GM12864 (cell line): Measurements from ENCODE around the gene RAX.

ENCODE experiments used
- DNase-seq: peaks from one replicate; pipeline ENCODE4 v3.0.0-alpha.2; 2011; ENCODE audit warnings: low read depth
- H3K4me3 ChIP-seq: 2 replicates; pipeline ENCODE4 v1.5.1; 2011; ENCODE audit warnings: mild to moderate bottlenecking, low read depth, low read length, control low read depth
- TF ChIP-seq, protein P1 (sequence below): IDR thresholded peaks from 2 replicates; pipeline ENCODE4 v1.5.1; 2011; ENCODE audit warnings: low read depth, mild to moderate bottlenecking, moderate library complexity, low read length, control low read depth, inconsistent platforms; ENCODE audit errors: missing control alignments

RAX gene

DNA sequence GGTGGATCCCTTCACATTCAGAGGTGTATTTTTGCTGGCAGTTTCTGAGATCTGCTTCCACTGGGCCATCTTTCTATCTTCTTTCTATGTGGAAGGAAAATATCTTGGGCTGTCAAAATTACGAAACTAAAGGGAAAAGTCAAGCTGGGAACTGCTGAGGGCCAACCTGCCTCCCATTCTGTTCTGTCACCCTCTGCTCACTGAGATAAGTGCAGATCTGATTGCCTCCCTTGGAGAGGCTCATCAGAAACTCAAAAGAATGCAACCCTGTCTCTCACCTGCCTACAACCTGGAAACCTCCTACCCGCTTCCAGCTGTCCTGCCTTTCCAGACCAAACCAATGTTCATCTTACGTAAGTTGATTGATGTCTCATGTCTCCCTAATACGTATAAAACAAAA is 26.5 kb downstream of the RAX start:
- DNase-seq, result no peak

DNA sequence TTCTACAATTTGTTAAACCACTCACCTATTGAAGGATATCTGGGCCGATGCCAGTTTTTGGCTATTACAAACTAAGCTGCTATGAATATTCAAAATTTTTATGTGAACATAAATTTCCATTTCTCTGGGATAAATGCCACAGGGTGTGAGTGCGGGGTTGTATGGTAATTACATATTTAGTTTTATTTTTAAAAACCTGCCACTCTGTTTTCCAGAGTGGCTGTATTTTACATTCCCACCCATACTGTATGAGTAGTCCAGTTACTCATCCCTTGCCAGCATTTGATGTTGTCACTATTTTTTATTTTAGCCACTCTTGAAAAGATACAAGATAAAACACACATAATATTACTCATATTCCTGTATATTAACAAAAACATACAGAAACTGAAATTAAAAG is 30.3 kb downstream of the RAX start:
- TF ChIP-seq, protein P1, sequence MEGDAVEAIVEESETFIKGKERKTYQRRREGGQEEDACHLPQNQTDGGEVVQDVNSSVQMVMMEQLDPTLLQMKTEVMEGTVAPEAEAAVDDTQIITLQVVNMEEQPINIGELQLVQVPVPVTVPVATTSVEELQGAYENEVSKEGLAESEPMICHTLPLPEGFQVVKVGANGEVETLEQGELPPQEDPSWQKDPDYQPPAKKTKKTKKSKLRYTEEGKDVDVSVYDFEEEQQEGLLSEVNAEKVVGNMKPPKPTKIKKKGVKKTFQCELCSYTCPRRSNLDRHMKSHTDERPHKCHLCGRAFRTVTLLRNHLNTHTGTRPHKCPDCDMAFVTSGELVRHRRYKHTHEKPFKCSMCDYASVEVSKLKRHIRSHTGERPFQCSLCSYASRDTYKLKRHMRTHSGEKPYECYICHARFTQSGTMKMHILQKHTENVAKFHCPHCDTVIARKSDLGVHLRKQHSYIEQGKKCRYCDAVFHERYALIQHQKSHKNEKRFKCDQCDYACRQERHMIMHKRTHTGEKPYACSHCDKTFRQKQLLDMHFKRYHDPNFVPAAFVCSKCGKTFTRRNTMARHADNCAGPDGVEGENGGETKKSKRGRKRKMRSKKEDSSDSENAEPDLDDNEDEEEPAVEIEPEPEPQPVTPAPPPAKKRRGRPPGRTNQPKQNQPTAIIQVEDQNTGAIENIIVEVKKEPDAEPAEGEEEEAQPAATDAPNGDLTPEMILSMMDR, result no peak
- no peak overlapping the region for H3K4me3 ChIP-seq
- no peak for DNase-seq

More for the DNA sequence above, 26.5 kb downstream of the RAX start:
- H3K4me3 ChIP-seq, result no peak overlapping the region
- TF ChIP-seq, protein P1, result no peak

GRCh38 chr18:59239642-59240041 is 33.6 kb downstream of the RAX start:
- TF ChIP-seq, protein P1, result no peak
- no peak for DNase-seq
- H3K4me3 ChIP-seq, result no peak overlapping the region

DNA sequence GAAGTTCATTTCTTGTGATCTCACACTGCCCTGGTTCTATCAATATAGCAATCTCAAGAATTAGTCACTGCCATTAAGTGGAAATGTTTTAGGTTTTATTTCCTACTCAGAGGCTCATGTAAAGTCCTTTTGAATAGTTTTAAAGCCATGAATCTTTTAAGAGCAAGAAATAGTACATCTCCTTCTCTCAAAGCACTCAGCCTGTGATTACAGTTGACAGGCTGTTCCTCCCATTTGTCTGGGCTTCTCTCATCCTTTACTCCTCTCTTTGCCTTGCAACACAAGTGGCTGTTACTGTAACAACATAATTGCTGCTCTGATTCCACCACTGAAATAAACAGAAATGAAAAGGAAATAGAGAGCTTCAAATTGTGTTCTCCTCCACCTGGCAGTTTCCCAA is 34.9 kb downstream of the RAX start:
- no peak for DNase-seq
- TF ChIP-seq, protein P1, result no peak
- H3K4me3 ChIP-seq, result no peak overlapping the region

GRCh38 chr18:59233017-59233410 is 40.2 kb downstream of the RAX start:
- no peak for DNase-seq
- H3K4me3 ChIP-seq, result no peak overlapping the region
- TF ChIP-seq, protein P1, result no peak

DNA sequence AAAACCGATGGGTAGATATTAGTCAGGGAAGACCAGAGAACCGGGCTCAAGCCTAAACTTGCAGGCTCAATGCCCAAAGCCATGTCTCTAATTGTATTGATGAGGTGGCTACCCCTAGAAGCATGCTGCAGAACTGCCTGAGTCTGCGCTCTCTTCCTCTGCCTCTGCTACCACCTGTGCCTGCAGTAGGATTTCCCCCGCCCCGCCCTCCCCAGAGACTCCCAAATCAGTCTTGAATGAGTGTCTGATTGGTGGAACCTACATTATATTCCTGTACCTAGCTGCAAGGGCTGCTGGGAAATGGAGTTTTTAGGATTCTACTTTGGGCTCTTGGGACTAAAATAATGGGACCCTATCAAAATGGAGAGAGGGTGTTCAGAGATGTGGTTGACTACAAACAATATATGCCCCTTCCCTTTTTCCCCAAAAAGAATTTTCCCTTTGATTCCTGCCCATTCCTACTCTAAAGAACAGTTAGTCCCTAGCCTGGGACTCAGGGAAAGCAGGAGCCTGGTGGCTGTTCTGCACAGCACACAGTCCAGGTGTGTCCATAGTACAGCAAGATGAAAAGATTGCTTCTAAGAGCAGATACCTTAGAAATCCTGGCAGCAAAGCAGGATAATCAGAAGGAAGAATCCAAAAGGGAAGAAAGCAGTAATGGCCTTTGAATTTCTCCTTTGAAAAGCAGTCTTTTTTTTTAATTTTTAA is 40.8 kb downstream of the RAX start:
- no peak for DNase-seq
- TF ChIP-seq, protein P1, result no peak
- H3K4me3 ChIP-seq, result no peak overlapping the region

DNA sequence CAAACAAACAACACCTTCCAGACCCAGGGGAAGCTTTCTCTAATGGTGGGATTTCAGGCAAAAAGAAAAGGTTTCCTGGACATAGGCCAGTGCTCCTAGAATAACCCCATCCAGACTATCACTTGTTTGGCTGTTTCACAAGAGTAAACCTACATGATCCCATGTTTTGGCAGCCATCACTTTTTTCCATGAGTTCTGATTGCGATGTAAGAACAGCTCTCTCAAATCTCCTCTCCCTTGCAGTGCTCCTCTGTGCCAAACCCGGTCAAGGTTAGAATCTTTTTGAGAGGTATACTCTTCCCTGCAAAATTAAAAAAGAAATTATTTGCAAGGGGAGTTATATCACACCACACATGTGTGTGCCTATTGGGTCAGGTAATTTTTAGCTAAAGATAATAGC is 41.4 kb downstream of the RAX start:
- DNase-seq, result no peak
- H3K4me3 ChIP-seq, result no peak overlapping the region
- TF ChIP-seq, protein P1, result no peak
